ENCODE data around the gene HAO1.

GRCh38 chr20:7975851-7976414 is 35.7 kb upstream of the HAO1 start:
- TF ChIP-seq AGO2 (optimal IDR thresholded peaks at IDR 0.05; ENCODE audit: low read depth, low read length) (no peak), ZHX1 (CRISPR knock-in tag; IDR thresholded peaks at IDR 0.05; ENCODE audit: low read depth) (no peak), TARDBP (CRISPR knock-in tag; IDR thresholded peaks at IDR 0.05) (no peak), ATRX (CRISPR knock-in tag; IDR thresholded peaks at IDR 0.05; ENCODE audit: borderline replicate concordance) (no peak), FOSL1 (CRISPR knock-in tag; IDR thresholded peaks at IDR 0.05; ENCODE audit: borderline replicate concordance) (no peak), FOXM1 (CRISPR knock-in tag; IDR thresholded peaks at IDR 0.05) (no peak), FOXA3 (CRISPR knock-in tag; IDR thresholded peaks at IDR 0.05) (no peak), RFX5 (IDR thresholded peaks at IDR 0.05; ENCODE audit: low read depth, low read length) (no peak), ZBTB2 (CRISPR knock-in tag; IDR thresholded peaks at IDR 0.05; ENCODE audit: low read depth) (no peak), ZNF550 (CRISPR knock-in tag; IDR thresholded peaks at IDR 0.05; ENCODE audit: borderline replicate concordance) (no peak), CEBPB (IDR thresholded peaks at IDR 0.05; ENCODE audit: borderline replicate concordance, low read depth, low read length) (no peak)
